ENCODE data around the gene FAM13A.

DNA sequence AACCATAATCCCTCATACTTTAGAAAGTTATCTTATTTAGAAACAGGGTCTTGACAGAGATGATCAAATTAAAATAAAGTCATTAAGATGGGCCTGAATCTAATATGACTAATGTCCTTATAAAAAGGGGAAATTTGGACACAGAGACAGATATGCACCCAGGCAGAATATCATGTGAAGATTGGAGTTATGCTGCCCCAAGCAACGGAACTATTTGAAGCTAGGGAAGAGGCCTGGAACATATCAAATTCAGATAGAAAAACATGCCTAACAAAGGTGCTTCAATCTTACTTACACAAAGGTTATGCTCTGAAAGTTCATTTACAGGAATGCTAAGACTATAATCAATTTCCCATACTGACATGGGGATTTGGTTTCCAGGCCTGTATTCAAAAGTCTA lies 246.7 kb downstream of the FAM13A start:
- no peak for TF ChIP-seq EP300 (IDR thresholded peaks at IDR 0.05; ENCODE audit: low read length)
- TF ChIP-seq PHF8 (IDR thresholded peaks at IDR 0.05; ENCODE audit: borderline replicate concordance, low read length), result no peak
- TF ChIP-seq EWSR1 (IDR thresholded peaks at IDR 0.05; ENCODE audit: borderline replicate concordance, low read depth, partially characterized antibody), result no peak
- TF ChIP-seq NRF1 (conservative IDR thresholded peaks at IDR 0.05 in 1 of 2, IDR thresholded peaks at IDR 0.05 in 1 of 2), result no peak

Data from K562 (cell line).